NCI-H2029 (cell line): Measurements from ENCODE around the gene GEMIN5.

ENCODE experiments used
- DNase-seq: peaks from one replicate; lab custom pipeline; 2025; lab: John Stamatoyannopoulos, UW

GEMIN5 gene

DNA sequence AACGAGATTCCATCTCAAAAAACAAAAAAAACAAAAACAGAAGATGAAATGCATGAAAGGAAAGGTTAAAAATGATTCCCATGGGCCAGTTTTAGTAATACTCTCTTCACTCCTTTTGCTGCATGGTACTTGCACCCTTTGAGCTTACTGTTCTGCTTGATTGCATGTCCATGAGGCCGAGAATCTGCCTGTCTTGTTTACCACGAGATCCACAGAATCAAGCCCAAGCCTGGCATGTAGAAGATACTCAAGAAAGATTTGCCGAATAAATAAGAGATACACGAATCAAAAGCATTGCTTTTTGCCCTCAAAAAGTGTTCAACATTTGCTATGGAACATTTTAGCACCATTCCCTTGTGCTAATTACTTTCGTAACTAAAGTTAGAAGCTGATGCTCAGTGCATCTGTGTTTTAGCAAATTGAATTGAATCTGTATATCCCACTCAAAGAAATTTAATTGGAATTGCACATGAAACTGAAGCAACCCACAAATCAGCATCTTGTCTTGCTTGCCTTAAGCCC is 88.7 kb downstream of the GEMIN5 start:
- no peak for DNase-seq

DNA sequence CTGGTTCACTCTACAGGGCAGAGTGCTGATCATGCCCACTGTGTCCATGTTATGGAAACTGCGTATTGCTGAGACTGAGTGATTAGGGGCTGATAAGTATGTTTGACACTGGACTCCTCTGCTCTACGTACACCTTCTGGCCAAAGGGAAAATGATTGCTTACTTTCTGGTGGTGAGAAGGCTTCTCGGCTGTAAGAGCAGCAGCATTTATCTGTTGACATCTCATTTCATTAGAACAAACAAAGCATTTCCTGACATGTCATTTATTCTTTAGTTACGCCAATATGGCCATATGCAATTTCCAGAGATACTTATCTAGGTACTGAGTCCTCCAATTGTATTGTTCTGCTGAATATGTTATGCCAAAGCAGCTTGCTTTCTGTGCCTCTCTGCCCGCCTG is 93.2 kb downstream of the GEMIN5 start:
- DNase-seq = peak; percentile 56

DNA sequence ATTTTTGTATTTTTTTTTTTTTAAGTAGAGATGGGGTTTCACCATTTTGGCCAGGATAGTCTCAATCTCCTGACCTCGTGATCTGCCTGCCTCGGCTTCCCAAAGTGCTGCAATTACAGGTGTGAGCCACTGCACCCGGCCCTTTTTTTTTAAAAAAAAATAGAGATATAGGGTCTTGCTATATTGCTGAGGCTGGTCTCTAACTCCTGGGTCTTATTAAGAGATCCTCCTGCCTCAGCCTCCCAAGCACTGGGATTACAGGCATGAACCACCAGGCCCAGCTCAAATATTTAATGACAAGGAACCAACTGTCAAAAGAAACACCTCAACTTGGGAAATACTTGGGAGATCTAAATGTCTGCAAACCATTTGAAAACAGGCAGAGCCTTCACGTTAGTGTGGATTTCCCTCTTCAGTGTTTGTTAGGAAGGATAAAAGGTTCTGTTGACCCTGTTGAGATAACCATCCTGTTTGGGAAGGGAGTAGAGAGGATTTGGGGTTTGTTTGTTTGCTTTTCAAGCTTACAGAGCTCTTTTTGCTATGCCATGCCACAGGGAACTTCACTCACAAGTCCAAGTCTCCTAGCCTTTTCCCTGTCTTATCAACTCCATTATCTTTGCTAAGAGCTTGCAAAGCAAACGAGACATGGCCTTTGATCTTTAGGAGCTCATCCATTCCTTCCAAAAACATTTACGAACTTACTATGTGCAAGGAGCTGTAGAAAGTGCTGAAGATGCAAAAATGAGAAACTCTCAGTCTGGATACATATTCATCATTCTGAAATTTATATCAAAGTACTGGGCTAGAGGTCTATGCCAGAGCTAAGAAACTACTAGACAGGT is 95.1 kb downstream of the GEMIN5 start:
- no peak for DNase-seq

DNA sequence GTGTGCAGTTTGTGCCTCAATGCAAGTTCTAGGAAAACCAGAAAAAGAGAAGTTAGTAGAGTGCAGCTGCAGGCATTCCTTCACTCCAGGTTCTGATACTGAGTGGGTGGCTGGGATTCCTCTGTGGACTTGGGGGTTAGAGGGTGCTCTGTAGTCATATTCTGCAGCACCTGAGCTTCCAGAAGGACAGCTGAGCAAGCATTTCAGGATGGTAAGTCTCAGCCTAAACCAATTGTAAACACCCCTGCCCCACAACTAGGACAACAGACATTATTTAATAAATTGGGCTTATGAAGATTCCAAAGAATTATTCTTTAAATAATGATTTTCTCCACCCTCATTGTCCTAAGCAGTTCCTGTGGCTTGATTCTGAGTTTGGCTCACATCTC is 96.7 kb downstream of the GEMIN5 start:
- DNase-seq = no peak

DNA sequence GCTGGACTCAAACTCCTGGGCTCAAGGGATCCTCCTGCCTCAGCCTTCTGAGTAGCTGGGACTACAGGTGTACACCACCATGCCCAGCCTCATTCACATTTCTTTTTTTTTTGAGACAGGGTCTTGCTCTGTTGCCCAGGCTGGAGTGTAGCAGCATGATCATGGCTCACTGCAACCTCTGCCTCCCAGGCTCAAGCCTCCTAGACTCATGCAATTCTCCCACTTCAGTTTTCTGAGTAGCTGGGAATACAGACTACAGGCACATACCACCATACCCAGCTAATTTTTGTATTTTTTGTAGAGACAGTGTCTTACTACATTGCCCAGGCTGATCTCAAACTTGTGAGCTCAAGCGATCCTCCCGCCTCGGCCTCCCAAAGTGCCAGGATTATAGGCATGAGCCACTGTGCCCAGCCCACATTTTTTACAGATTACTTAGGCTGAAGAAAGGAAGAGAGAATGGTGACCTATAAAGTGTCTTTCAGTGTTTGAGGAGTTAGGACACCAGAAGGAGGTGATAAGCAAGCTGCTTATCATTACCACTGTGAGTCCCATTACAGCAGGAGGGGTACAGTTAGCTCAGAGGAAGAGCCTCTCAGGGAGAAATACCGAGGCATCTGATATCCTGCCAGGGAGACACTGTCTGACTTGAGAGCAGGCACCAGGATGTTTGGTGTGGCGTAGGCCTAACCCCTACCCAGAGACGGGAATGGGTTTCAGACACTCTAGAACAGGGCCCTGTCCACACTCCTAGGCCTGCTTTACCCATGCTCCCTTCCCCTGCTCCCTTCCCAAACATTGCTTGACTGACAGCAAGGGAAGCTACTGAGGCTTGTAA is 97.4 kb downstream of the GEMIN5 start:
- DNase-seq = no peak
